GM12872 (cell line): ENCODE measurements around the gene PLCB4.

Source experiments
- CTCF ChIP-seq: IDR thresholded peaks from 3 replicates; pipeline ENCODE4 v1.5.1; 2011; ENCODE audit warnings: low read depth, mild to moderate bottlenecking, low read length, moderate library complexity; ENCODE audit not compliant: insufficient read depth

Gene PLCB4

GRCh38 chr20:9491324-9491723 is 422.4 kb downstream of the PLCB4 start:
- TF ChIP-seq CTCF: no peak

- no peak for TF ChIP-seq CTCF
Measured at GRCh38 chr20:9492067-9492466, 423.2 kb downstream of the PLCB4 start.

- TF ChIP-seq CTCF: no peak
Measured at GRCh38 chr20:9493803-9494202, 424.9 kb downstream of the PLCB4 start.

GRCh38 chr20:9495701-9496100 is 426.8 kb downstream of the PLCB4 start:
- no peak for TF ChIP-seq CTCF

GRCh38 chr20:9496155-9496554 is 427.3 kb downstream of the PLCB4 start:
- no peak for TF ChIP-seq CTCF

- TF ChIP-seq CTCF: no peak
Measured at GRCh38 chr20:9498322-9498721, 429.4 kb downstream of the PLCB4 start.

- no peak for TF ChIP-seq CTCF
Measured at GRCh38 chr20:9499126-9499899, 430.4 kb downstream of the PLCB4 start.
